Choroid plexus epithelial cell (primary cell): ENCODE data around the gene NHLRC2.
"Not testable (repeated sequence)": the region's sequence is repeated elsewhere in the genome, so short reads cannot be mapped to it uniquely, and the experiment has no call there.

ENCODE experiments used
- DNase-seq: peaks from one replicate; pipeline ENCODE4 v3.0.0-alpha.2; 2010; ENCODE audit warnings: low read depth
- H3K4me3 ChIP-seq: 2 replicates; pipeline ENCODE4 v1.5.1; 2011; ENCODE audit warnings: low read depth, mild to moderate bottlenecking, control low read depth, low read length, moderate library complexity
- CTCF ChIP-seq: conservative IDR thresholded peaks from 2 replicates; pipeline ENCODE4 v1.5.1; 2011; ENCODE audit warnings: low read depth, mild to moderate bottlenecking, control low read depth, inconsistent platforms, low read length, moderate library complexity

The NHLRC2 gene

DNA sequence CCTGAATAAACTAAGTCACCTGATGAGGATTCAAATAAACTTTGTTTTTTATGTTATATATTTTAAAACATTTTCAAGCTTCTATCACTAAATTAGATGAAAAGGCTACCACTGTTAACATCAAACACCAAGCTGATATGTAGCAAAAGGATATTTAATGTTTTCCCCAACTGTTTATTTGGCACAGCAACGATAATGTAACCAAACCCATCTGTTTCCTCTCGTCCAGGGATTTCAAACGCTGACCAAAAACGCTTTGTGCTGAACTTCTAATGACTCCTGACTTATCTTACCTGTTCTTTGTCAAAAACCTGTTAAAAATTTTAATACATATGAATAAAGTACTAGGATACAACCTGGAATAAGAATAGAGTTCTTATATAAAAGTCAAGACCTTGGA lies 31.1 kb upstream of the NHLRC2 start:
- DNase-seq = no peak
- no peak for TF ChIP-seq CTCF
- H3K4me3 ChIP-seq = no peak overlapping the region

GRCh38 chr10:113825791-113826190 lies 28.7 kb upstream of the NHLRC2 start:
- no peak for TF ChIP-seq CTCF
- no peak for DNase-seq
- H3K4me3 ChIP-seq = no peak overlapping the region

GRCh38 chr10:113828567-113828966 lies 25.9 kb upstream of the NHLRC2 start:
- H3K4me3 ChIP-seq, DNase-seq: not testable (repeated sequence)

DNA sequence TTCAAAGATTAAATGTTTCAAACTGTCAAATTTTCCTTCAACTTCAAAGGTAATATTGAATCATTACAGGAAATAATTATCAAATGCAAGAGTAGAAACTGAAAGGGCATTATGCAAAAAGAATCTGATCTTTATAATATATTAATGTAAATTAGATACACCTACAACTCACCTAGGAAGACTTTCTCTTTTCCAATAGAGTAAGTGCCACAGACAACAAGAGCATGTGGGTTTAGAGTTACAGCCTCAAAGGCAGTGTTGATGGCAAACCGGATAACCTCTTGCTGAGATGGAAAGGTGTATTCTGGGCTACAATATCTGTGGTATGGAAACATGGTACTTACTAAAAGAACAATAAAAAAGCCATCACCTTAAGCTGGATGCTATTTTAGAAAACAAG lies 12.3 kb upstream of the NHLRC2 start:
- no peak for TF ChIP-seq CTCF
- DNase-seq = no peak
- no peak overlapping the region for H3K4me3 ChIP-seq

GRCh38 chr10:113843972-113844485 lies 10.4 kb upstream of the NHLRC2 start:
- no peak for TF ChIP-seq CTCF
- peak; percentile 18 for DNase-seq
- no peak overlapping the region for H3K4me3 ChIP-seq

- H3K4me3 ChIP-seq = no peak overlapping the region
- DNase-seq = no peak
- TF ChIP-seq CTCF = no peak
Observed at GRCh38 chr10:113846036-113846435, 8.4 kb upstream of the NHLRC2 start.

GRCh38 chr10:113849140-113849803 lies 5.2 kb upstream of the NHLRC2 start:
- no peak for DNase-seq
- H3K4me3 ChIP-seq = no peak overlapping the region
- no peak for TF ChIP-seq CTCF
